ENCODE measurements around the gene GPSM1.

GPSM1 gene

GRCh38 chr9:136293476-136294077 is 33.8 kb upstream of the GPSM1 start:
- Histone ChIP-seq H3K27ac (replicated peaks) (no peak overlapping the region), H3K27me3 (ENCODE audit: insufficient read depth, poor library complexity, severe bottlenecking) (no peaks in the 10 kb centered on the region), H3K4me3 (replicated peaks; ENCODE audit: insufficient read depth, low read length) (no peak overlapping the region)
- DNase-seq (ENCODE audit: low read depth in 1 of 2, low spot score in 1 of 2) = no peak
- TF ChIP-seq SPI1 (IDR thresholded peaks at IDR 0.05; ENCODE audit: borderline replicate concordance, low read depth) (no peak), CTCF (IDR thresholded peaks at IDR 0.05; ENCODE audit: insufficient read depth, low read length) (no peak), REST (IDR thresholded peaks at IDR 0.05; ENCODE audit: insufficient replicate concordance, low read depth) (no peak), GABPA (IDR thresholded peaks at IDR 0.05; ENCODE audit: low read depth) (no peak), POLR2AphosphoS5 (IDR thresholded peaks at IDR 0.05; ENCODE audit: low read depth) (no peak)

GRCh38 chr9:136294437-136294836 is 32.9 kb upstream of the GPSM1 start:
- no peak for TF ChIP-seq POLR2AphosphoS5 (IDR thresholded peaks at IDR 0.05; ENCODE audit: low read depth)
- no peak for TF ChIP-seq REST (IDR thresholded peaks at IDR 0.05; ENCODE audit: insufficient replicate concordance, low read depth)
- no peak for TF ChIP-seq GABPA (IDR thresholded peaks at IDR 0.05; ENCODE audit: low read depth)
- no peak for TF ChIP-seq CTCF (IDR thresholded peaks at IDR 0.05; ENCODE audit: insufficient read depth, low read length)
- TF ChIP-seq SPI1 (IDR thresholded peaks at IDR 0.05; ENCODE audit: borderline replicate concordance, low read depth) = no peak
- Histone ChIP-seq H3K27ac (replicated peaks) (no peak overlapping the region), H3K4me3 (replicated peaks; ENCODE audit: insufficient read depth, low read length) (no peak overlapping the region), H3K27me3 (ENCODE audit: insufficient read depth, poor library complexity, severe bottlenecking) (no peaks in the 10 kb centered on the region)
- DNase-seq (ENCODE audit: low read depth in 1 of 2, low spot score in 1 of 2) = no peak

- TF ChIP-seq SPI1 (IDR thresholded peaks at IDR 0.05; ENCODE audit: borderline replicate concordance, low read depth) (no peak), REST (IDR thresholded peaks at IDR 0.05; ENCODE audit: insufficient replicate concordance, low read depth) (no peak), CTCF (IDR thresholded peaks at IDR 0.05; ENCODE audit: insufficient read depth, low read length) (no peak), POLR2AphosphoS5 (IDR thresholded peaks at IDR 0.05; ENCODE audit: low read depth) (no peak), GABPA (IDR thresholded peaks at IDR 0.05; ENCODE audit: low read depth) (no peak)
- Histone ChIP-seq H3K27ac (replicated peaks) (no peak overlapping the region), H3K27me3 (ENCODE audit: insufficient read depth, poor library complexity, severe bottlenecking) (no peaks in the 10 kb centered on the region), H3K4me3 (replicated peaks; ENCODE audit: insufficient read depth, low read length) (no peak overlapping the region)
- DNase-seq (ENCODE audit: low read depth in 1 of 2, low spot score in 1 of 2) = no peak
Observed at GRCh38 chr9:136295055-136295454, 32.3 kb upstream of the GPSM1 start.

Data from HL-60 (cell line).